Lower lobe of right lung (tissue), 2 donors: Measurements from ENCODE around the gene NRCAM. TPM values are rescaled to one million over a fixed set of nuclear protein-coding genes. Genes with fewer than 3 reads are reported as not detected.

ENCODE experiments used
- ATAC-seq, 2 donors: fragments of 200-7000 bp; cut with Tn5 transposase; one replicate each; pipeline ENCODE4 v1.9.1; 2020 to 2022; ENCODE audit warnings: mild to moderate bottlenecking in 2 of 2, moderate library complexity in 2 of 2
- DNase-seq: peaks from one replicate; pipeline ENCODE4 v3.0.0-alpha.2; 2020
- H3K27ac ChIP-seq: fragments of 200-600 bp; one replicate; pipeline ENCODE4 v1.8.0; 2022
- H3K27me3 ChIP-seq: fragments of 200-600 bp; one replicate; pipeline ENCODE4 v1.8.0; 2022; ENCODE audit warnings: low read depth
- H3K36me3 ChIP-seq: fragments of 200-600 bp; one replicate; pipeline ENCODE4 v1.8.0; 2022; ENCODE audit warnings: mild to moderate bottlenecking
- H3K4me1 ChIP-seq: fragments of 200-600 bp; one replicate; pipeline ENCODE4 v1.8.0; 2022
- H3K4me3 ChIP-seq: fragments of 200-600 bp; one replicate; pipeline ENCODE4 v1.8.0; 2022; ENCODE audit warnings: mild to moderate bottlenecking
- H3K9me3 ChIP-seq: fragments of 200-600 bp; one replicate; pipeline ENCODE4 v1.8.0; 2022
- intact Hi-C: fragments of 100-400 bp; cut with DNase I; formaldehyde crosslinking; loops from one replicate; pipeline ENCODE4 v1.11.0; 2022
- total RNA-seq: library from RNA; stranded (reverse); fragmentation: NEBNext Ultra II Directional; extraction: Animal tissue kit (Norgen Biotek cat#: 25700); gene quantifications from one replicate; pipeline ENCODE4 v1.2.1, GENCODE V29; 2021
- TF ChIP-seq, protein P1 (sequence below): fragments of 200-600 bp; IDR thresholded peaks from one replicate; pipeline ENCODE4 v1.8.0; 2022; ENCODE audit warnings: antibody characterized with exemption, mild to moderate bottlenecking
- donor health status: DM: no; HTN: yes; CAD: no; lungs with severe emphysema.

Gene NRCAM
- total RNA-seq, 1 donor from 2014 or later, result 2.6 TPM

DNA sequence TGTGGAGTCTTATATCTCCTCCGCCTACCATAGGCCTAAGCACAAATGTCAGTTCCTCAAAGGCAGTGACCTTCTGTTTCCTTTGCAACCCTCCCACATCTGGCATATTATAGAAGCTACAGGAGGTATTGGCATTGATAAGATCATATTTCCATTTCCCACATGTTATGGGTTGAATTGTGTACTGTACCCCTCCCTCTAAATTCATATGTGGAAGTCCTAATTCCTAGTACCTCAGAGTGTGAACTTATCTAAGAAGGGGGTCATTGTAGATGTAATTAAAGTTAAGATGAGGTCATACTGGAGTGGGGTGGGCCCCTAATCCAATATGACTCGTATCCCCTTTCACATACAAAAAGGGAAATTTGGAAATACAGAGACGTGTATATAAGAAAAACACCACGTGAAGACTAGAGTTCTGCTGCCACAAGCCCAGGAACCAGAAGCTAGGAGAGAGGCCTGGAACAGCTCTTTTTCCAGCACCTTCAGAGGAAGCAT, 320.0 kb downstream of the NRCAM start:
- Histone ChIP-seq H3K9me3 (no peaks in the 10 kb centered on the region), H3K27ac (no peak overlapping the region), H3K4me3 (no peak overlapping the region), H3K27me3 (no peaks in the 10 kb centered on the region), H3K4me1 (no peaks in the 10 kb centered on the region), H3K36me3 (no peaks in the 10 kb centered on the region)
- intact Hi-C loops, result no loop called here
- no peak for DNase-seq
- ATAC-seq, result peak; percentile 58 to 60
- TF ChIP-seq, protein P1, sequence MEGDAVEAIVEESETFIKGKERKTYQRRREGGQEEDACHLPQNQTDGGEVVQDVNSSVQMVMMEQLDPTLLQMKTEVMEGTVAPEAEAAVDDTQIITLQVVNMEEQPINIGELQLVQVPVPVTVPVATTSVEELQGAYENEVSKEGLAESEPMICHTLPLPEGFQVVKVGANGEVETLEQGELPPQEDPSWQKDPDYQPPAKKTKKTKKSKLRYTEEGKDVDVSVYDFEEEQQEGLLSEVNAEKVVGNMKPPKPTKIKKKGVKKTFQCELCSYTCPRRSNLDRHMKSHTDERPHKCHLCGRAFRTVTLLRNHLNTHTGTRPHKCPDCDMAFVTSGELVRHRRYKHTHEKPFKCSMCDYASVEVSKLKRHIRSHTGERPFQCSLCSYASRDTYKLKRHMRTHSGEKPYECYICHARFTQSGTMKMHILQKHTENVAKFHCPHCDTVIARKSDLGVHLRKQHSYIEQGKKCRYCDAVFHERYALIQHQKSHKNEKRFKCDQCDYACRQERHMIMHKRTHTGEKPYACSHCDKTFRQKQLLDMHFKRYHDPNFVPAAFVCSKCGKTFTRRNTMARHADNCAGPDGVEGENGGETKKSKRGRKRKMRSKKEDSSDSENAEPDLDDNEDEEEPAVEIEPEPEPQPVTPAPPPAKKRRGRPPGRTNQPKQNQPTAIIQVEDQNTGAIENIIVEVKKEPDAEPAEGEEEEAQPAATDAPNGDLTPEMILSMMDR, result no peak

DNA sequence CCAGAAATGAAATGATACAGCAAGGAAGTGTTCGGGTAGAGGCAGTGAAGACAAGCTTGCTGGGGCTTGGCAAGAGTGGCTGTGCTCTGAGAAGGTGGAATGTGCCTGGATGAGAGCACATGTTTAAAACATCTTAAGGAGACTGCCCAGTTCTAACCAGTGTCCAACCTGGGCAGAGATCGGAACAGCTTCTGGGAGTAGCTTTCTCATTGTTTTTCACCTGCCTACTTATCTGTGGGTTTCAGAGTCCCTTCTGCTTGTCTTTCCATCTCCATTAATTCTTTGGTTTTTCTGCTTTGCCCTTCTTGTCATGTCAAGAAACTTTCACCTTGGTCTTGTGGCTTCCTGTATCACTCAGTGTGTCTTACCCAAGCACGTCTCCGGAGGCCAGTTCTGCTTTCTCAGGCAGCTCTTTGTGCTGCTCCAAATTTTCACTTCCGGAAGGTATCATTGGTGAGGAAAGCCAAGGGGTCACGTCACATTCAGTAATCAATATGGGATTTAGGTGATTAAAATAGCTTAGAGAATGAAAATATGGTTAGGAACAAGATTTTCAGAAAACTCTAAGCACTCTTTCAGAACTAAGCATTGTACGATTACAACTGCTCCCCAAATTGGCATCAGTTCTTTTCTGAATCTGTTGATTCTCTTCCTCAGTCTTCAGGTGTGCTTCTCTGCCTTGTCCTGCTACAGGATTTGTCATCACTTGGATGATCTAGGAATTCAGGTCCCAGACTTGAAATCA, 320.6 kb downstream of the NRCAM start:
- H3K36me3 ChIP-seq, result no peaks in the 10 kb centered on the region
- no peaks in the 10 kb centered on the region for H3K4me1 ChIP-seq
- no peaks in the 10 kb centered on the region for H3K9me3 ChIP-seq
- no peaks in the 10 kb centered on the region for H3K27me3 ChIP-seq
- ATAC-seq (peak; percentile 68 to 71), DNase-seq (peak; percentile 57)
- no peak overlapping the region for H3K27ac ChIP-seq
- H3K4me3 ChIP-seq, result no peak overlapping the region
- intact Hi-C loops, result no loop called here
- TF ChIP-seq, protein P1, result no peak

DNA sequence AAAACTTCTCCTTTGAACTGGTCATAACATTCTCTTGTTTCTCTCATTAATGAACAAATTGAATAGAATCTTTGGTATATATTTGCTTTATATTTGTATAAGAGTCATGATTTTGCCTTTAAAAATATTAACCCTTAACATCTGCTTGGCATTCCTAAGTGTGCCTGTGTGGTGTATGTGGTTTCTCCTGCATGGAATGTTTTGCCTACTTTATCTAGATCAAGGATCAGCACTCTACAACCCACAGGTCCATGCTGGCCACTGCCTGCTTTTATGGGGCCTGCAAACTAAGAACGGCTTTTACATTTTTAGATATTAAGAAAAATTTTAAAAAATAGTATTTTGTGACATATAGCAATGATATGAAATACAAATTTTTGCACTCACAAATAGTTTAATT, 321.8 kb downstream of the NRCAM start:
- TF ChIP-seq, protein P1, result no peak
- no peaks in the 10 kb centered on the region for H3K27me3 ChIP-seq
- intact Hi-C loops, result no loop called here
- no peaks in the 10 kb centered on the region for H3K36me3 ChIP-seq
- DNase-seq, result no peak
- no peak for ATAC-seq
- no peaks in the 10 kb centered on the region for H3K4me1 ChIP-seq
- H3K9me3 ChIP-seq, result no peaks in the 10 kb centered on the region
- no peak overlapping the region for H3K27ac ChIP-seq
- H3K4me3 ChIP-seq, result no peak overlapping the region

DNA sequence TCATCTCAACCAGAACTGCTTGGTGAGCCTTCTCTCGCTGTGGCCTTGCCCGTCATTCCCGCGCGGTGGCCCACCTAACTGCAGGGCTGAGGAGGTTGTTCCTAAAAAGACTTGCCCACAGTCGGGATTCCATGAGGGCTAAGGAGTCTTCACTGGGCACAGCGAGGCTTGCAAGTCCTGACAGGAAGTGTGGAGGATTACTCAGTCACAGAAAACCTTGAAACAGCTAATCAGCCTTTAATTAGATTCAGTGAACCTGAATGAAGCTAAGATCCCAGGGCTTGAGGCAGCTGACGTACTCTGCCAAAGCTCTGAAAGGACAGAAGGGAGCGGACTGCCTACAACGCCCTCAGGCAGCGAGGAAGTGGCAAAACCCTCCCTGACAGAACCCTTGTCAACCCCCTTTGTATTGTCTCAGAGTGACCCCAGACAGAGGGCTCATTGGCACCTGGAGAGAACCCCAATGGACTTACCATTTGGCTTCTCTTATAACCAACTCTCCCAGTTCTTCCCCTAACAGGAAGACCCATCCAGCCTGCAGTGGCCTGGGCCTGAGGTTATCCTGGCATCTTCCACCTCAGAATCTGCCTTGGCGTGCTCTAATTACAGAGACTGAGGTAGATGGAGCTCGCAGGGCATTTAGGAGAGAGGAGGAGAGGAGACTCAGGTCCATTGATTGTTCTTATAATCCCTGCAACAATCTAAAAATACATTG, 323.5 kb downstream of the NRCAM start:
- no peaks in the 10 kb centered on the region for H3K4me1 ChIP-seq
- ATAC-seq (no peak), DNase-seq (no peak)
- H3K27me3 ChIP-seq, result no peaks in the 10 kb centered on the region
- H3K9me3 ChIP-seq, result no peaks in the 10 kb centered on the region
- H3K27ac ChIP-seq, result no peak overlapping the region
- no peak overlapping the region for H3K4me3 ChIP-seq
- intact Hi-C loops, result no loop called here
- H3K36me3 ChIP-seq, result no peaks in the 10 kb centered on the region
- TF ChIP-seq, protein P1, result no peak

DNA sequence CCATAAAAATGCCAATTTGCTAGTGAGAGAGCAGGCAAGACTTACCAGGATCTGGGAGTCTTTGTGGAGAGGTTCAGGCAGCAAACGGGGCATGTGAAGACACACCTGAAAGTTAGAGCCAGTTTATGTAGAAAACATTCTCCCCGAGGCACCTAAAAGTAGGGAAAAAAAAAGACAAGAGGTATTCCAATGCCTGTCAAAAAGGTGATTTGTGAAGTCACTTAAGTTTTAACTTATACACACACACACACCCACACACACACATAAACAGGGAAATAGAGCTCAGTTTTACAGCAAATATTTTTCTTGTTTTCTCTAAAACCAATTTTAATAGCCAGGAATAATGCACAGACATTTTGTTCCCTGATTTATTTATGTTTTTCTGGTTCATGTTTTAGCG, 326.0 kb downstream of the NRCAM start, which contains the start of gene LAMB4:
TSS of gene LAMB4 (minus strand) at position 101 of the 400 bp plus-strand sequence. CDS start 7,197 bp downstream, outside the sequence.
- no peaks in the 10 kb centered on the region for H3K4me1 ChIP-seq
- no peaks in the 10 kb centered on the region for H3K9me3 ChIP-seq
- ATAC-seq, result no peak
- no peak for DNase-seq
- TF ChIP-seq, protein P1, result no peak
- intact Hi-C loops, result no loop called here
- H3K36me3 ChIP-seq, result no peaks in the 10 kb centered on the region
- no peak within 1 kb of the TSS for H3K27ac ChIP-seq
- no peak within 1 kb of the TSS for H3K4me3 ChIP-seq
- no peaks in the 10 kb centered on the region for H3K27me3 ChIP-seq
